ENCODE results near the gene MAMSTR. TPM values are rescaled to one million over a fixed set of nuclear protein-coding genes. Genes with fewer than 3 reads are reported as not detected.
A peak's percentile ranks its signal among the peaks of the same experiment; 100 is the strongest.

The MAMSTR gene
- total RNA-seq, 1 experiment from 2014 or later = 1.9 TPM

DNA sequence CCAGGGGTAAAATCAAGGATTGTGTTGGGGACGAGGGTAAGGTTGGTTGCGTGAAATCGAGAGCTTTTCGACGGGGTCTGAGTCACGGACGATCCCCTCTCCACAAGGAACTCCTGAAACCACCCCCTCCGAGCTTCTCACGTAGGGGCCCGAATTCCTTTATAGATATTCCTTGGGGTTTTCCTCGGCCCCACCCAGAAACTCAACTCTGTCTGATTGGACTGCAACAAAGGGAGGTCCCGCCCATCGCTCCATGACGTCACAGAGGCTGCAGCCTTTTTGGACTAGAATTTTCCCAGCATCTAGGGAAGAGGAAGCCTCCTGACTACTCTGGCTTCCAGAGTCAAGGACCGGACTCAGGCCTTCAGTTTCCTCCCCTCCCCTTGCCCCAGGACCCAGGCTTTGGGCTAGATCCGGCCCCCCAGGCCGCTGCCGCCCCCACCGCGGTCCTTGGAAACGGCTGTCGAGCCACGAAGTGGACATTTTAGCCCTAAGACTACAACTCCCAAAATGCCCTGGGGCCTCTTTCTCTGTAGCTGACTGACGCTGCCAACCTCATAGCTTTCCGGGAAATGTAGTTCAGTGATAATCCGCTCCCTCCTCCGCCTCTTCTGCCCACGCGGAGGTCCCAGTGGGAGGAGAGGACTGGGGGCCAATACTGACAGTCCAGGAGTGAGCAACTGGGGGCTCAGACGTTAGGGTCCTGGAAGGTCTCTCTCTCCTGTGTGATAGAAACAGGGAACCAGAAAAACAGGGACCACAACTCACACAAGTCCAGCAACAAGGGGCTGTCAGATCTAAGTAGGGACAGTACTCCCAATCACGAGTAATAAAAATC lies 27.4 kb upstream of the MAMSTR start, which contains the start of gene IZUMO1:
IZUMO1 (minus strand) TSS at position 172 of the 838 bp plus-strand sequence. CDS start 1,050 bp downstream, outside the sequence.
- Histone ChIP-seq H3K36me3 (ENCODE audit: control insufficient read depth, insufficient read depth, low read length) (no peaks in the 10 kb centered on the region), H3K4me3 (ENCODE audit: low read depth, low read length) (no peak within 1 kb of the TSS), H3K4me1 (no peaks in the 10 kb centered on the region; the same call in none of the 2 replicates), H3K27me3 (replicated peaks; ENCODE audit: control insufficient read depth, insufficient read depth, low read length) (no peaks in the 10 kb centered on the region), H3K9me3 (no peaks in the 10 kb centered on the region)
- intact Hi-C loops (cut with micrococcal nuclease; ENCODE audit: unreplicated experiment) = no loop called here
- Mint-ChIP-seq H3K27me3 (ENCODE audit: insufficient read depth, unreplicated experiment) (no peaks in the 10 kb centered on the region), H3K9me3 (ENCODE audit: unreplicated experiment) (no peaks in the 10 kb centered on the region), H3K4me1 (ENCODE audit: low read depth, unreplicated experiment) (peaks cover 8% of the 10 kb centered on the region), H3K4me3 (ENCODE audit: unreplicated experiment) (no peak within 1 kb of the TSS), H3K36me3 (ENCODE audit: insufficient read depth, unreplicated experiment) (peaks cover 47% of the 10 kb centered on the region), H3K27ac (ENCODE audit: unreplicated experiment) (no peak within 1 kb of the TSS)
- TF ChIP-seq, protein P1, sequence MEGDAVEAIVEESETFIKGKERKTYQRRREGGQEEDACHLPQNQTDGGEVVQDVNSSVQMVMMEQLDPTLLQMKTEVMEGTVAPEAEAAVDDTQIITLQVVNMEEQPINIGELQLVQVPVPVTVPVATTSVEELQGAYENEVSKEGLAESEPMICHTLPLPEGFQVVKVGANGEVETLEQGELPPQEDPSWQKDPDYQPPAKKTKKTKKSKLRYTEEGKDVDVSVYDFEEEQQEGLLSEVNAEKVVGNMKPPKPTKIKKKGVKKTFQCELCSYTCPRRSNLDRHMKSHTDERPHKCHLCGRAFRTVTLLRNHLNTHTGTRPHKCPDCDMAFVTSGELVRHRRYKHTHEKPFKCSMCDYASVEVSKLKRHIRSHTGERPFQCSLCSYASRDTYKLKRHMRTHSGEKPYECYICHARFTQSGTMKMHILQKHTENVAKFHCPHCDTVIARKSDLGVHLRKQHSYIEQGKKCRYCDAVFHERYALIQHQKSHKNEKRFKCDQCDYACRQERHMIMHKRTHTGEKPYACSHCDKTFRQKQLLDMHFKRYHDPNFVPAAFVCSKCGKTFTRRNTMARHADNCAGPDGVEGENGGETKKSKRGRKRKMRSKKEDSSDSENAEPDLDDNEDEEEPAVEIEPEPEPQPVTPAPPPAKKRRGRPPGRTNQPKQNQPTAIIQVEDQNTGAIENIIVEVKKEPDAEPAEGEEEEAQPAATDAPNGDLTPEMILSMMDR (IDR thresholded peaks at IDR 0.05; ENCODE audit: insufficient read depth in 1 of 2, low read depth in 1 of 2, low read length in 1 of 2, severe bottlenecking in 1 of 2, unreplicated experiment in 1 of 2) = no peak
- DNase-seq = no peak
- no TSS peak for BruUV-seq (replicated peaks)
- ChIA-PET POLR2A (no interaction called here), CTCF (no interaction called here)

DNA sequence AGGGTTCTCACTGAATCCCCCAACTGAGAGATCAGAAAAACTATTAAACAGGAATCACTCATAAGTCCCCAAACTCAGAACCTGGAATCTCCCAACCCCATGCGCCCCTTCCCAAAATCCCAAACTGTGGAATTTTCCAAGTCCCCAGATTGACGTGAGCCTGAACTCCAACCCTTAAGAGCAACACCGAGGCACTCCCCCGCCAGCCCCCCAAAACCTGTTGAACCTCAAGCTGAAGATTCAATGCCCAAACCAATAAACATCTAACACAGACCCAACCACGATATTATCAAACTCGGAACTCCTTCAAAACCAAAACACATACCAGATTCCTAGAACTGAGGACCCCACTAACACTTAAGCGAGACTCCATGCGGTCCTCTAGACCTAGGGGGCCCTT lies 26.6 kb upstream of the MAMSTR start:
- Mint-ChIP-seq H3K9me3 (ENCODE audit: unreplicated experiment) (no peaks in the 10 kb centered on the region), H3K4me1 (ENCODE audit: low read depth, unreplicated experiment) (peaks cover 10% of the 10 kb centered on the region), H3K36me3 (ENCODE audit: insufficient read depth, unreplicated experiment) (peaks cover 53% of the 10 kb centered on the region), H3K4me3 (ENCODE audit: unreplicated experiment) (no peak overlapping the region), H3K27ac (ENCODE audit: unreplicated experiment) (no peak overlapping the region), H3K27me3 (ENCODE audit: insufficient read depth, unreplicated experiment) (no peaks in the 10 kb centered on the region)
- POLR2A ChIA-PET = no interaction called here
- TF ChIP-seq, protein P1 (IDR thresholded peaks at IDR 0.05; ENCODE audit: insufficient read depth in 1 of 2, low read depth in 1 of 2, low read length in 1 of 2, severe bottlenecking in 1 of 2, unreplicated experiment in 1 of 2) = no peak
- no peak for DNase-seq
- H3K4me3 ChIP-seq (ENCODE audit: low read depth, low read length) = no peak overlapping the region
- H3K36me3 ChIP-seq (ENCODE audit: control insufficient read depth, insufficient read depth, low read length) = no peaks in the 10 kb centered on the region
- H3K9me3 ChIP-seq = no peaks in the 10 kb centered on the region
- no peaks in the 10 kb centered on the region for H3K27me3 ChIP-seq (replicated peaks; ENCODE audit: control insufficient read depth, insufficient read depth, low read length)
- intact Hi-C loops (cut with micrococcal nuclease; ENCODE audit: unreplicated experiment) = no loop called here
- peaks cover 7% of the 10 kb centered on the region for H3K4me1 ChIP-seq
- no TSS peak for BruUV-seq (replicated peaks)
- CTCF ChIA-PET = no interaction called here

GRCh38 chr19:48745208-48745995 lies 25.9 kb upstream of the MAMSTR start:
- peaks cover 52% of the 10 kb centered on the region for H3K36me3 Mint-ChIP-seq (ENCODE audit: insufficient read depth, unreplicated experiment)
- TF ChIP-seq, protein P1 (IDR thresholded peaks at IDR 0.05; ENCODE audit: insufficient read depth in 1 of 2, low read depth in 1 of 2, low read length in 1 of 2, severe bottlenecking in 1 of 2, unreplicated experiment in 1 of 2) = no peak
- H3K27me3 Mint-ChIP-seq (ENCODE audit: insufficient read depth, unreplicated experiment) = no peaks in the 10 kb centered on the region
- intact Hi-C loops (cut with micrococcal nuclease; ENCODE audit: unreplicated experiment) = no loop called here
- BruUV-seq (replicated peaks) = no TSS peak
- no peak overlapping the region for H3K4me3 ChIP-seq (ENCODE audit: low read depth, low read length)
- peaks cover 14% of the 10 kb centered on the region for H3K4me1 Mint-ChIP-seq (ENCODE audit: low read depth, unreplicated experiment)
- peak; percentile 64 to 65 for DNase-seq
- CTCF ChIA-PET = interaction anchor here (0.6 kb wide), 1 partner anchor 279 kb away, joined by 4 read pairs; the partner anchor contains the start of gene CGB3
- H3K27ac Mint-ChIP-seq (ENCODE audit: unreplicated experiment) = no peak overlapping the region
- H3K36me3 ChIP-seq (ENCODE audit: control insufficient read depth, insufficient read depth, low read length) = no peaks in the 10 kb centered on the region
- H3K4me1 ChIP-seq = peaks cover 11% of the 10 kb centered on the region
- no peaks in the 10 kb centered on the region for H3K9me3 Mint-ChIP-seq (ENCODE audit: unreplicated experiment)
- no peaks in the 10 kb centered on the region for H3K9me3 ChIP-seq
- no peak overlapping the region for H3K4me3 Mint-ChIP-seq (ENCODE audit: unreplicated experiment)
- POLR2A ChIA-PET = no interaction called here
- no peaks in the 10 kb centered on the region for H3K27me3 ChIP-seq (replicated peaks; ENCODE audit: control insufficient read depth, insufficient read depth, low read length)
